ENCODE data around the gene CD7. TPM values are rescaled to one million over a fixed set of nuclear protein-coding genes. Genes with fewer than 3 reads are reported as not detected.
A peak's percentile ranks its signal among the peaks of the same experiment; 100 is the strongest.

The CD7 gene
- total and polyA plus RNA-seq, 9 of the 15 experiments (the other 6 are each of a cell fraction or from before 2014, with no cell fraction given): 0.21 to 0.35 TPM; not detected in 7

- TF ChIP-seq TFAP4 (CRISPR knock-in tag; IDR thresholded peaks at IDR 0.05; ENCODE audit: borderline replicate concordance) (peak; percentile 75; the same call in 1 of the 2 replicates), SMARCA4 (IDR thresholded peaks at IDR 0.05) (no peak), ETV6 (IDR thresholded peaks at IDR 0.05; ENCODE audit: borderline replicate concordance in 1 of 2, low read depth in 2 of 2, low read length in 1 of 2) (no peak), ETV6 (CRISPR knock-in tag; IDR thresholded peaks at IDR 0.05; ENCODE audit: borderline replicate concordance) (peak; percentile 49; the same call in 1 of the 2 replicates), ZNF551 (CRISPR knock-in tag; IDR thresholded peaks at IDR 0.05) (no peak), FOXJ3 (CRISPR knock-in tag; IDR thresholded peaks at IDR 0.05) (no peak), HDAC1 (IDR thresholded peaks at IDR 0.05) (peak in 1 of 2 experiments; percentile 12; a peak in 1 of 4 replicates), ZNF224 (CRISPR knock-in tag; IDR thresholded peaks at IDR 0.05) (peak; percentile 50; the same call in 1 of the 2 replicates), TAF15 (IDR thresholded peaks at IDR 0.05; ENCODE audit: low read depth, low read length) (no peak), HMBOX1 (IDR thresholded peaks at IDR 0.05) (no peak), EGR1 (conservative IDR thresholded peaks at IDR 0.05) (no peak), PREB (CRISPR knock-in tag; IDR thresholded peaks at IDR 0.05) (no peak), KDM1A (IDR thresholded peaks at IDR 0.05) (no peak), SMAD4 (CRISPR knock-in tag; conservative IDR thresholded peaks at IDR 0.05) (peak; percentile 48; the same call in 1 of the 2 replicates), ZNF316 (IDR thresholded peaks at IDR 0.05) (peak; percentile 97), CREB3 (tag; conservative IDR thresholded peaks at IDR 0.05; ENCODE audit: low read depth) (0 out of 2 replicates have a peak, but pooled peaks have one; percentile 52), CSDE1 (IDR thresholded peaks at IDR 0.05) (no peak), ZNF133 (CRISPR knock-in tag; IDR thresholded peaks at IDR 0.05) (no peak), ESRRB (CRISPR knock-in tag; IDR thresholded peaks at IDR 0.05; ENCODE audit: borderline replicate concordance) (no peak), ZNF511 (CRISPR knock-in tag; IDR thresholded peaks at IDR 0.05) (peak; percentile 96), MLX (CRISPR knock-in tag; conservative IDR thresholded peaks at IDR 0.05) (peak in 1 of 2 experiments; percentile 86; a peak in 1 of 4 replicates)
These were observed 41.3 kb upstream of the CD7 start, which contains the start of gene TEX19 (continued) for GRCh38 chr17:82358465-82359350.

All from K562 (cell line).